Tracheal epithelial cell (primary cell): ENCODE results near the gene PAEP. TPM values are rescaled to one million over a fixed set of nuclear protein-coding genes. Genes with fewer than 3 reads are reported as not detected.

Source experiments
- total RNA-seq: library from RNA; depleted of rRNA; stranded (reverse); fragments of >200 nt; gene quantifications from 2 replicates; pipeline ENCODE4 v1.2.1, GENCODE V29; 2014

The PAEP gene
- not detected in 2 replicates for total RNA-seq

GRCh38 chr9:135561391-135562234 is at the start of gene PAEP:
TSS of gene PAEP (plus strand) at chr9:135561756.

GRCh38 chr9:135520916-135521607 is 40.5 kb upstream of the PAEP start, which contains the start of gene LCN1:
TSS of gene LCN1 (plus strand) at chr9:135521440. CDS start at chr9:135521498, 58 bp downstream.

GRCh38 chr9:135545646-135546176 is 15.8 kb upstream of the PAEP start, which contains the start of gene OBP2A:
TSS of gene OBP2A (plus strand) at chr9:135546126. CDS start at chr9:135546181, 55 bp downstream.

Other genes starting within 250 kb of the PAEP start
- gene PPP1R26, start 82.0 kb upstream of the PAEP start, total RNA-seq: 25.1 and 27.7 TPM in 2 replicates
- gene MRPS2, start 61.1 kb upstream of the PAEP start, total RNA-seq: 17.4 and 20.5 TPM in 2 replicates
- gene LCN1, start 40.3 kb upstream of the PAEP start, total RNA-seq: not detected in 2 replicates
- gene OBP2A, start 15.6 kb upstream of the PAEP start, total RNA-seq: not detected in 2 replicates
- not detected in 2 replicates for gene GLT6D1, start 77.8 kb downstream of the PAEP start, total RNA-seq
- gene LCN9, start 101.6 kb downstream of the PAEP start, total RNA-seq: not detected in 2 replicates
- gene SOHLH1, start 137.7 kb downstream of the PAEP start, total RNA-seq: not detected in 2 replicates
- gene KCNT1, start 140.4 kb downstream of the PAEP start, total RNA-seq: not detected in 2 replicates